GM12878 (cell line): ENCODE results near the gene AMY2B. TPM values are rescaled to one million over a fixed set of nuclear protein-coding genes. Genes with fewer than 3 reads are reported as not detected.
A peak's percentile ranks its signal among the peaks of the same experiment; 100 is the strongest.
"Not testable (repeated sequence)": the region's sequence is repeated elsewhere in the genome, so short reads cannot be mapped to it uniquely, and the experiment has no call there.

Source experiments
- ATAC-seq: fragments of 200-7000 bp; cut with Tn5 transposase; 3 replicates; pipeline ENCODE4 v1.9.1; 2020; ENCODE audit warnings: mild to moderate bottlenecking, moderate library complexity
- Bru-seq: library from RNA; stranded (reverse); fragments of 400-500 nt; gene quantifications from one replicate; lab custom pipeline; 2021; lab: Mats Ljungman, UMichigan
- BruChase-seq, 2 experiments: library from RNA; stranded (reverse); fragments of 400-500 nt; gene quantifications; one replicate each; lab custom pipeline; 2021; lab: Mats Ljungman, UMichigan
- BruUV-seq: library from RNA; stranded (reverse); fragments of 400-500 nt; replicated peaks from 2 replicates; lab custom pipeline; 2021; lab: Mats Ljungman, UMichigan
- CTCF ChIA-PET: fragments of 300-600 bp; sonication (Branson Sonifier 250); formaldehyde crosslinking; extraction: SDS; loops from one replicate; lab custom pipeline; 2021; ENCODE audit warnings: inconsistent platforms; lab: Yijun Ruan, JAX
- POLR2A ChIA-PET: fragments of 350-600 bp; formaldehyde crosslinking; extraction: SDS; loops from one replicate; lab custom pipeline; 2021; ENCODE audit warnings: inconsistent platforms; lab: Charles Lee
- RAD21 ChIA-PET: fragments of 300-600 bp; sonication (Branson Sonifier 250); formaldehyde crosslinking; loops from one replicate; lab custom pipeline; 2023; ENCODE audit warnings: antibody characterized with exemption; ENCODE audit not compliant: unreplicated experiment; lab: Charles Lee
- SMC1A ChIA-PET: fragments of 300-600 bp; sonication (Branson Sonifier 250); formaldehyde crosslinking; loops from one replicate; lab custom pipeline; 2023; ENCODE audit not compliant: unreplicated experiment, uncharacterized antibody; lab: Charles Lee
- DNase-seq: peaks from one replicate; pipeline ENCODE4 v3.0.0-alpha.2; 2011; ENCODE audit warnings: low read depth, low spot score
- FAIRE-seq: peaks from 3 replicates; lab custom pipeline; 2011; peaks lifted over from hg19 to GRCh38; lab: Jason Lieb, UNC
- H2AFZ ChIP-seq: 2 replicates; pipeline ENCODE4 v1.6.0; 2011; ENCODE audit warnings: low read depth, low read length, control low read depth; ENCODE audit not compliant: control insufficient read depth
- H3K27ac ChIP-seq: 2 replicates; pipeline ENCODE4 v1.5.1; 2011; ENCODE audit warnings: control low read depth; ENCODE audit not compliant: control insufficient read depth, insufficient read depth
- H3K27me3 ChIP-seq, 2 experiments: replicated peaks in 1 of 2; 2 replicates each; pipeline versions ENCODE4 v1.6.0 to v1.6.1; 2011; ENCODE audit warnings: low read length in 1 of 2; ENCODE audit not compliant: control insufficient read depth in 2 of 2, insufficient read depth in 2 of 2
- H3K36me3 ChIP-seq, 2 experiments: 2 replicates each; pipeline ENCODE4 v1.5.1; 2011; ENCODE audit warnings: low read length in 1 of 2; ENCODE audit not compliant: control insufficient read depth in 2 of 2, insufficient read depth in 2 of 2
- H3K4me1 ChIP-seq: 2 replicates; pipeline ENCODE4 v1.6.1; 2011; ENCODE audit warnings: mild to moderate bottlenecking, low read length, moderate library complexity, mixed read lengths; ENCODE audit not compliant: control insufficient read depth, insufficient read depth
- H3K4me2 ChIP-seq: 2 replicates; pipeline ENCODE4 v1.6.0; 2011; ENCODE audit warnings: control low read depth; ENCODE audit not compliant: control insufficient read depth, insufficient read depth
- H3K4me3 ChIP-seq: fragments of 200-600 bp; sonication (generic); 2 replicates; pipeline ENCODE4 v1.5.1; 2016
- H3K79me2 ChIP-seq: 2 replicates; pipeline ENCODE4 v1.6.0; 2011; ENCODE audit warnings: low read length; ENCODE audit not compliant: control insufficient read depth, insufficient read depth
- H3K9ac ChIP-seq: 2 replicates; pipeline ENCODE4 v1.8.0; 2011; ENCODE audit warnings: low read length, control low read depth, mixed read lengths; ENCODE audit not compliant: control insufficient read depth, insufficient read depth
- H3K9me3 ChIP-seq: replicated peaks from 3 replicates; pipeline ENCODE4 v1.5.1; 2011; ENCODE audit warnings: mild to moderate bottlenecking, low read length; ENCODE audit not compliant: control insufficient read depth, insufficient read depth
- H4K20me1 ChIP-seq: 2 replicates; pipeline ENCODE4 v1.6.0; 2011; ENCODE audit not compliant: control insufficient read depth, insufficient read depth
- JUNB ChIP-seq: IDR thresholded peaks from 2 replicates; pipeline ENCODE4 v1.6.1; 2016; ENCODE audit warnings: antibody characterized with exemption, mild to moderate bottlenecking
- LARP7 ChIP-seq: fragments of 450-650 bp; IDR thresholded peaks from 2 replicates; pipeline ENCODE4 v1.6.1; 2017; ENCODE audit warnings: mild to moderate bottlenecking
- MTA3 ChIP-seq: IDR thresholded peaks from 2 replicates; pipeline ENCODE4 v1.6.1; 2012; ENCODE audit warnings: low read length, inconsistent platforms, borderline replicate concordance
- ZZZ3 ChIP-seq: IDR thresholded peaks from 2 replicates; pipeline ENCODE4 v1.6.1; 2011; ENCODE audit warnings: low read depth; ENCODE audit not compliant: control insufficient read depth, insufficient read length
- WGBS: methylation state at CpG from one replicate; pipeline ENCODE4 v1.1.6; 2016; ENCODE audit warnings: low lambda C conversion rate; ENCODE audit not compliant: insufficient replicate concordance, insufficient coverage; ENCODE audit errors: missing lambda C conversion rate; 5-methylcytosine and 5-hydroxymethylcytosine counted together
- in situ Hi-C: fragments of 300-500 bp; cut with MboI; formaldehyde crosslinking; loops from 9 replicates; pipeline ENCODE4 v1.14.3; 2018; ENCODE audit warnings: mixed read lengths
- intact Hi-C: fragments of 100-400 bp; cut with micrococcal nuclease; formaldehyde crosslinking; loops from one replicate; pipeline ENCODE4 v1.14.2; 2022; ENCODE audit not compliant: unreplicated experiment
- long read RNA-seq, 2 experiments: library from polyadenylated mRNA; unstranded; transcript quantifications; one replicate each; pipeline ENCODE4 v2.0.0, GENCODE V29; 2019 to 2020
- polyA minus RNA-seq, 3 experiments: library from RNA; depleted of rRNA, polyadenylated mRNA; stranded (reverse); fragments of >200 nt; gene quantifications; 2 replicates each; pipeline ENCODE4 v1.2.3, GENCODE V29; 2011
- polyA plus RNA-seq, 11 experiments: library from polyadenylated mRNA; depleted of rRNA in 4 of 11; unstranded in 6 of 11; stranded (reverse) in 5 of 11; fragments of >200 nt; fragmentation: Nextera tagmentation in 4 of 11; fragmentation: Illumina TruSeq in 1 of 11; extraction: Ambion mirVana in 4 of 11; extraction: Trizol in 1 of 11; gene quantifications; 1 replicate in 1 of 11; 2 replicates in 10 of 11; pipeline versions ENCODE4 v1.2.1 to v1.2.3, GENCODE V29; 2011 to 2016; ENCODE audit warnings: inconsistent platforms in 2 of 11, missing spikeins in 2 of 11, low read depth in 1 of 11
- total RNA-seq, 4 experiments: library from RNA; depleted of rRNA in 3 of 4; stranded (reverse); fragments of >200 nt in 3 of 4; fragmentation: Illumina TruSeq in 1 of 4; extraction: Trizol in 1 of 4; gene quantifications; 2 replicates each; pipeline versions ENCODE4 v1.2.1 to v1.2.3, GENCODE V29; 2013 to 2021

The AMY2B gene
- 51.7 and 54.8 TPM in 2 replicates for total RNA-seq (2013; cell fraction: nucleolus; rRNA removed)
- total RNA-seq (2014; rRNA removed) (5.2 and 5.6 TPM in 2 replicates), total RNA-seq (2014; rRNA removed; fragmentation: Illumina TruSeq; extraction: Trizol) (6.5 and 7.5 TPM in 2 replicates), total RNA-seq (2021) (3.7 and 4.3 TPM in 2 replicates), polyA plus RNA-seq (2011; rRNA removed) (9.9 and 14.5 TPM in 2 replicates), polyA plus RNA-seq (2014; fragmentation: Illumina TruSeq; extraction: Trizol) (5.3 TPM in 2 replicates), polyA plus RNA-seq (2014; fragmentation: Nextera tagmentation; extraction: Ambion mirVana) (1 to 10 TPM; 2.1 to 3.8 TPM), polyA plus RNA-seq (2014; rRNA removed) (6.2 and 8.9 TPM in 2 replicates), polyA plus RNA-seq (2016; fragmentation: Nextera tagmentation; extraction: Ambion mirVana) (1 to 10 TPM; 2.9 to 3.1 TPM), polyA minus RNA-seq (2011; rRNA and poly(A)+ RNA removed) (6.1 and 8.6 TPM in 2 replicates), Bru-seq, nascent RNA (percentile 65 among the genes with signal in this experiment), BruChase-seq, experiment 1, labeled RNA remaining after a 6-hour chase (percentile 71 among the genes with signal in this experiment), BruChase-seq, experiment 2, labeled RNA remaining after a 2-hour chase (percentile 73 among the genes with signal in this experiment)
- 8.9 TPM for polyA plus RNA-seq (2011; ENCODE audit: low read depth)
- 1.7 and 2.4 TPM in 2 replicates for polyA plus RNA-seq (2011; cell fraction: cytosol; rRNA removed)
- polyA plus RNA-seq (2011; cell fraction: nucleus; rRNA removed) = 27.0 and 30.3 TPM in 2 replicates
- polyA plus RNA-seq (2012) = 9.2 and 11.8 TPM in 2 replicates
- 0.80 and 0.83 TPM in 2 replicates for polyA minus RNA-seq (2011; cell fraction: cytosol; rRNA and poly(A)+ RNA removed)
- polyA minus RNA-seq (2011; cell fraction: nucleus; rRNA and poly(A)+ RNA removed) = 6.6 and 9.9 TPM in 2 replicates
- long read RNA-seq, experiment 1 = 0 reads
- long read RNA-seq, experiment 2, partial matches to known transcripts = 2 of 4 reads
- long read RNA-seq, experiment 2, other reads (novel, unspliced or antisense) = 1 of 4 reads

DNA sequence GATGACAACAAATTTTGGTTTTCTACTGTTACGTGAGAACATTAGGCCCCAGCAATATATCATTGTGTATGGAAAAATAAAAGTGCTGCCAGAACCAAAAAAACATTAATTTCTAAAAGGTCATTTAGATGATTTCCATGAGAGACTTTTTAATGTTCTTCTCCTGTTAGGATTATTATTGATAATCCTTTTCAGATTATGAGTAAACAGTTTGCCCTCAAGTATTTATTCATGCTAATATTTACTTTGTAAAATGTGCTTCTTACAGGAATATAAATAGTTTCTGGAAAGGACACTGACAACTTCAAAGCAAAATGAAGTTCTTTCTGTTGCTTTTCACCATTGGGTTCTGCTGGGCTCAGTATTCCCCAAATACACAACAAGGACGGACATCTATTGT lies at the start of gene AMY2B:
TSS of gene AMY2B (plus strand) at position 301 of the 400 bp plus-strand sequence. CDS start at position 315, 14 bp downstream.
- BruUV-seq, H3K27ac ChIP-seq, H3K27me3 ChIP-seq, H2AFZ ChIP-seq, POLR2A ChIA-PET, H3K4me1 ChIP-seq, SMC1A ChIA-PET, H3K4me3 ChIP-seq, in situ Hi-C loops, H4K20me1 ChIP-seq, RAD21 ChIA-PET, ATAC-seq, H3K79me2 ChIP-seq, H3K4me2 ChIP-seq, H3K9me3 ChIP-seq, DNase-seq, FAIRE-seq, H3K9ac ChIP-seq, H3K36me3 ChIP-seq, intact Hi-C loops, CTCF ChIA-PET: not testable (repeated sequence)
- WGBS = 92% methylated on average over 2 of the region's 2 CpGs

DNA sequence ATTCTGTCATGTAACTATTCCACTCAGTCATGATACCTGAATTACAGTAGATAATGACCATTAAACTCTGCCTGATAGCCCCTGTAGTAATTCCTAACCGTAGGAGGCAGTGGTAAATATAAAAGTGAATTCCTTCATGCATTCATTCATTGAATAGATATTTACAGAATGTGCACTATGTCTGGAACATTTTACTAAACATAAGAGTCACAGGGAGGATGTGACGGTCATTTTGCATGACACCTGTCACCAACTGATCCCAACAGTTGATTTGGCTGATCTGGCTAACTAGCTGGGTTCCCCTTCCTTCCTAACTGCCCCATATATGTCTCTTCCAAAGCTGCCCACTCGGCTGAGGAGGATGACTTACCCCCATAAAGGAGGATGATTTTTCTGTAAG lies 48.0 kb upstream of the AMY2B start:
- Histone ChIP-seq H3K9ac (no peak overlapping the region), H2AFZ (no peak overlapping the region), H3K4me1 (no peaks in the 10 kb centered on the region; the same call in 1 of the 2 replicates), H3K4me3 (no peak overlapping the region), H4K20me1 (no peaks in the 10 kb centered on the region), H3K4me2 (no peak overlapping the region), H3K79me2 (peaks cover 25% of the 10 kb centered on the region), H3K27me3 (no peaks in the 10 kb centered on the region), H3K36me3 (no peaks in the 10 kb centered on the region), H3K27ac (no peak overlapping the region), H3K9me3 (no peaks in the 10 kb centered on the region)
- FAIRE-seq = no peak
- WGBS = 71% methylated on average over 3 of the region's 3 CpGs
- in situ Hi-C loops (no loop called here), intact Hi-C loops (no loop called here)
- RAD21 ChIA-PET = interaction anchor here (0.6 kb wide), 1 partner anchor 10 kb away, joined by 3 read pairs; no protein-coding TSS in a partner anchor
- CTCF ChIA-PET = no interaction called here
- POLR2A ChIA-PET = no interaction called here
- SMC1A ChIA-PET = no interaction called here
- TF ChIP-seq JUNB (no peak), MTA3 (no peak), ZZZ3 (no peak), LARP7 (no peak)
- DNase-seq = no peak
- ATAC-seq = no peak
- no TSS peak for BruUV-seq
